Left renal cortex interstitium (tissue), 4 donors: ENCODE data around the gene YIPF6. TPM values are rescaled to one million over a fixed set of nuclear protein-coding genes. Genes with fewer than 3 reads are reported as not detected.

ENCODE experiments used
- polyA plus RNA-seq, 4 donors: library from polyadenylated mRNA; unstranded; fragments of 120-200 nt; gene quantifications; one replicate each; pipeline ENCODE4 v1.2.1, GENCODE V29; 2013; ENCODE audit not compliant: insufficient read length in 4 of 4

YIPF6 gene
- polyA plus RNA-seq, 4 donors = 41.6 to 47.3 (median 44.7) TPM

Other genes starting within 250 kb of the YIPF6 start
- gene OPHN1, start 65.6 kb upstream of the YIPF6 start, polyA plus RNA-seq = 1 to 10 TPM; 8.1 to 9.7 (median 8.7) TPM
- gene STARD8, start 148.6 kb downstream of the YIPF6 start, polyA plus RNA-seq = 10 to 100 TPM; 18.5 to 22.2 (median 20.6) TPM